Measurements from ENCODE around the gene MRRF. TPM values are rescaled to one million over a fixed set of nuclear protein-coding genes. Genes with fewer than 3 reads are reported as not detected.
A peak's percentile ranks its signal among the peaks of the same experiment; 100 is the strongest.

Gene MRRF
- total and polyA plus RNA-seq, 4 experiments from 2014 or later, result 15.6 to 27.3 (median 22.5) TPM

GRCh38 chr9:122347348-122348287 lies 82.9 kb downstream of the MRRF start:
- Mint-ChIP-seq H3K4me3 (peak overlapping the region; percentile 70 to 86 (median 79)), H3K9me3 (peaks cover 0 to 2% (median under 1%) of the 10 kb centered on the region in 8 donors), H3K4me1 (peaks cover 0 to 7% (median 3%) of the 10 kb centered on the region in 4 donors), H3K36me3 (no peaks in the 10 kb centered on the region), H3K27me3 (peaks cover 23 to 50% of the 10 kb centered on the region in 2 donors), H3K27ac (no peak overlapping the region)
- Histone ChIP-seq H3K27ac (ENCODE audit: low read depth, low read length) (no peak overlapping the region), H3K27me3 (ENCODE audit: insufficient read depth, low read length) (peaks cover 13% of the 10 kb centered on the region), H3K9me3 (ENCODE audit: control insufficient read depth in 1 of 2, low read length in 2 of 2) (no peaks in the 10 kb centered on the region), H3K36me3 (ENCODE audit: insufficient read depth, low read length) (no peaks in the 10 kb centered on the region), H3K4me3 (ENCODE audit: low read length in 2 of 2) (peak overlapping the region in 1 of 2 donors; percentile 28), H3K4me1 (ENCODE audit: insufficient read depth, low read length) (peaks cover 7% of the 10 kb centered on the region)
- CTCF ChIA-PET (ENCODE audit: partially characterized antibody), result interaction anchor here (1.1 to 7.1 kb wide), 3 partner anchors 82 to 250 kb away, joined by 3 to 143 read pairs (median 34); no protein-coding TSS in a partner anchor
- no peak for DNase-seq
- POLR2A ChIA-PET (ENCODE audit: partially characterized antibody), result no interaction called here
- intact Hi-C loops (cut with micrococcal nuclease), result no loop called here

DNA sequence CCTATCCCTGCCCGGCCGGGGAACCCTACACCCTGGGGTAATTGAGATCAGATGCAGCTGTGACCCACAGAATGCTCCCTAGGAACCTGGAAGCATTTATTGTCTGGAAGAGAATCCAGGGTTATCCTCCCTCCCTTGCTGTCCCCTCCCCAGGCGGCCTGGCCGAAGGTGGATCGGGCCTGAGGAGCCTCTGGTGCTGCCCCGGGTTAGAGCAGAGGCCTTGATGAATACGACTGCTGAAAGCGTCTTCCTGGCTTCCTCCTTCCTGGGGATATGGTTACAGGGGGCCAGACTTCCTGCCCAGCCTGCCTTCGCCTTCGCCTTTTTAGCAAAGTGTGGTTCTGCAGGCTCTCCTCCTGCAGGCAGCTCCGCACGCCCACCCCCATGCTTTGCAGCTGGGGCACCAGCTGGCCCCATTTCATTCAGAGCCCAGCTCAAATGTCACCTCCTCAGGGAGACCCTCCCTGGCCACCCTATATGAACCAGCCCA lies 83.7 kb downstream of the MRRF start:
- Histone ChIP-seq H3K9me3 (ENCODE audit: control insufficient read depth in 1 of 2, low read length in 2 of 2) (no peaks in the 10 kb centered on the region), H3K27ac (ENCODE audit: low read depth, low read length) (no peak overlapping the region), H3K27me3 (ENCODE audit: insufficient read depth, low read length) (peaks cover 13% of the 10 kb centered on the region), H3K4me3 (ENCODE audit: low read length in 2 of 2) (no peak overlapping the region), H3K4me1 (ENCODE audit: insufficient read depth, low read length) (peaks cover 7% of the 10 kb centered on the region), H3K36me3 (ENCODE audit: insufficient read depth, low read length) (no peaks in the 10 kb centered on the region)
- CTCF ChIA-PET (ENCODE audit: partially characterized antibody), result interaction anchor here (4.3 to 7.1 kb wide), 2 partner anchors 222 to 251 kb away, joined by 34 to 143 read pairs; no protein-coding TSS in a partner anchor
- no peaks in the 10 kb centered on the region for H3K36me3 Mint-ChIP-seq
- peaks cover 23 to 51% of the 10 kb centered on the region in 2 donors for H3K27me3 Mint-ChIP-seq
- POLR2A ChIA-PET (ENCODE audit: partially characterized antibody), result no interaction called here
- H3K4me3 Mint-ChIP-seq, result peak overlapping the region in 3 of 8 donors; percentile 0 to 76 (median 58)
- intact Hi-C loops (cut with micrococcal nuclease), result no loop called here
- peaks cover 0 to 9% (median 1%) of the 10 kb centered on the region in 8 donors for H3K9me3 Mint-ChIP-seq
- no peak for DNase-seq
- peaks cover 0 to 7% (median 3%) of the 10 kb centered on the region in 4 donors for H3K4me1 Mint-ChIP-seq
- no peak overlapping the region for H3K27ac Mint-ChIP-seq

DNA sequence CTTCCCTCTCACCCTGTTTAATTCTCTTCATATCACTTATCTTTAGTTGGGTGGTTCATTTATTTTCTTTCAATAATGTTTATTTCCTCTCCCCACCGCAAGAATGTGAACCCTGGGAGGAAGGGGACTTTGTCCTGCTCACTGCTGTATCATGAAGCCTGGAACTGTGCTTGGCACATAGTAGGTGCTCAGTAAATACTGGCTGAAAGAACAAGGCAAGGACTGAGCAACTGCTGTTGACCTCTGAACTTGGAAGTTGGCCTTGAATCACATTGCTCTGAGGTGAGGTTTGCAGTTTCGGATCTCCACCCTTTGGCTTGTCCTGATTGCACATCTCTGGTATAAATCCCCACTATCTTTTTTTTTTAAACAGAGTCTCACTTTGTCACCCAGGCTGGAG lies 84.1 kb downstream of the MRRF start:
- no peaks in the 10 kb centered on the region for H3K36me3 Mint-ChIP-seq
- intact Hi-C loops (cut with micrococcal nuclease), result no loop called here
- Histone ChIP-seq H3K9me3 (ENCODE audit: control insufficient read depth in 1 of 2, low read length in 2 of 2) (no peaks in the 10 kb centered on the region), H3K27ac (ENCODE audit: low read depth, low read length) (no peak overlapping the region), H3K4me3 (ENCODE audit: low read length in 2 of 2) (no peak overlapping the region), H3K27me3 (ENCODE audit: insufficient read depth, low read length) (peaks cover 13% of the 10 kb centered on the region), H3K36me3 (ENCODE audit: insufficient read depth, low read length) (no peaks in the 10 kb centered on the region), H3K4me1 (ENCODE audit: insufficient read depth, low read length) (peaks cover 7% of the 10 kb centered on the region)
- peaks cover 0 to 7% (median 3%) of the 10 kb centered on the region in 4 donors for H3K4me1 Mint-ChIP-seq
- POLR2A ChIA-PET (ENCODE audit: partially characterized antibody), result no interaction called here
- peaks cover 0 to 13% (median 3%) of the 10 kb centered on the region in 8 donors for H3K9me3 Mint-ChIP-seq
- DNase-seq, result no peak
- peak overlapping the region in 3 of 8 donors; percentile 0 to 76 (median 58) for H3K4me3 Mint-ChIP-seq
- CTCF ChIA-PET (ENCODE audit: partially characterized antibody), result interaction anchor here (4.3 to 7.1 kb wide), 2 partner anchors 223 to 251 kb away, joined by 34 to 143 read pairs; no protein-coding TSS in a partner anchor
- H3K27ac Mint-ChIP-seq, result no peak overlapping the region
- H3K27me3 Mint-ChIP-seq, result peaks cover 23 to 51% of the 10 kb centered on the region in 2 donors

DNA sequence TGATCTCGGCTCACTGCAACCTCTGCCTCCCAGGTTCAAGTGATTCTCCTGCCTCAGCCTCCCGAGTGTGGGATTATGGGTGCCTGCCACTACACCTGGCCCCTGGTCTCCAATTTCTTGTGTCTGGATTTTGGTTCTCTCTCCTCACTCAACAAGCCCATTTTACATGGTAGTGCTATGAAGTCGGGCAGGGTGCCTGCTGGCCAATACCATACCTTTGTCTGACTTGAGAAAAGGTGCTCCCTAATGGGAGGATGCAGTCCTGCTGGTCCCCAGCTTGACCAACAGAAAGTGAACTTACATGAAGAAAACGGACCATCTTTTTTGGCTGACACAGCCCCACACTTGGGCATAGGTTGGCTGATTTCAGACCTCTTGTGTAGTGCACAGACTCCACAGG lies 84.5 kb downstream of the MRRF start:
- peaks cover 13% of the 10 kb centered on the region for H3K27me3 ChIP-seq (ENCODE audit: insufficient read depth, low read length)
- no peaks in the 10 kb centered on the region for H3K36me3 Mint-ChIP-seq
- peaks cover 7% of the 10 kb centered on the region for H3K4me1 ChIP-seq (ENCODE audit: insufficient read depth, low read length)
- no peak overlapping the region for H3K27ac ChIP-seq (ENCODE audit: low read depth, low read length)
- no peak overlapping the region for H3K27ac Mint-ChIP-seq
- no peaks in the 10 kb centered on the region for H3K9me3 ChIP-seq (ENCODE audit: control insufficient read depth in 1 of 2, low read length in 2 of 2)
- H3K4me1 Mint-ChIP-seq, result peaks cover 0 to 7% (median 3%) of the 10 kb centered on the region in 4 donors
- ChIA-PET CTCF (ENCODE audit: partially characterized antibody) (interaction anchor here (0.9 to 7.2 kb wide), 11 partner anchors 10 to 461 kb away, joined by 3 to 165 read pairs (median 9); no protein-coding TSS in a partner anchor), POLR2A (ENCODE audit: partially characterized antibody) (no interaction called here)
- H3K9me3 Mint-ChIP-seq, result peaks cover 0 to 13% (median 3%) of the 10 kb centered on the region in 8 donors
- H3K36me3 ChIP-seq (ENCODE audit: insufficient read depth, low read length), result no peaks in the 10 kb centered on the region
- H3K4me3 ChIP-seq (ENCODE audit: low read length in 2 of 2), result no peak overlapping the region
- peaks cover 19 to 48% of the 10 kb centered on the region in 2 donors for H3K27me3 Mint-ChIP-seq
- no peak for DNase-seq
- intact Hi-C loops (cut with micrococcal nuclease), result no loop called here
- H3K4me3 Mint-ChIP-seq, result no peak overlapping the region

DNA sequence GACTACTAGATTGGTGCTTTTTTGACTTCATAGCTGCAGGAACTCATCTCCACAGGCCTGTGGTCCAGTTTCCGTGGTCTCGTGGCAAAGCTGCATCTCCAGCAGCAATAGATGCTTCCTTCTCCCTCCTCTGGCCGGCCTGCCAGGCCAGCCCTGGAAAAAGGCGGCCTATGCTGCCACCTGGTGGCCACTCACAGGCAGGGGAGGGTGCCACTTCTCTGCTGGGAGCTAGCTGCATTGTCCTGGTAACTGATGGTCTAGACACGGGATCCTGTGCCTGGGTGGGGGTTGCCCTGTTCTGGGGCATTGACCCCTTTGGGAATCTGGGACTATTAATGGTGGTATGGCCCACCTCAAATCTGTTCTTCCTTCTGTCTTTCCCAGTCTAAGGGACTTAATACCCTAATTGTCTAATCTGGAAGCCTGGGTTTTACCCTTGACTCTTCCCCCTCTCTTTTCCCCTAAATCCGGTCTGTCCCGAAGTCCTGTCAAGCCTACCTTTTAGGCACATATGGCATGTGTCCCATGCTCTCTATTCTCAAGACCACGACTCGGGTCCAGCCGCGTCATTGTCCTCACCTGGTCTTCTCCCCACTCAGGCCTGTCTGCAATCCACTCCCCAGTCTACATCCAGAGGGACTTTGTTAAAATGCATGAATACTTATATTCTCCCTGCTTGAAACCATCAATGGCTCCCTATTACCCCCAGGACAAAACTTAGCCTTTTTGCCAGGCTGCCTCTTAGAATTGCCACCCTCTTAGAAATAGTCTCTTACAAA lies 86.1 kb downstream of the MRRF start:
- no peaks in the 10 kb centered on the region for H3K36me3 ChIP-seq (ENCODE audit: insufficient read depth, low read length)
- no peaks in the 10 kb centered on the region for H3K36me3 Mint-ChIP-seq
- peak overlapping the region in 1 of 8 donors; percentile 23 for H3K4me3 Mint-ChIP-seq
- peaks cover 13 to 41% of the 10 kb centered on the region in 2 donors for H3K27me3 Mint-ChIP-seq
- no peak overlapping the region for H3K27ac ChIP-seq (ENCODE audit: low read depth, low read length)
- H3K9me3 ChIP-seq (ENCODE audit: control insufficient read depth in 1 of 2, low read length in 2 of 2), result no peaks in the 10 kb centered on the region
- H3K4me1 ChIP-seq (ENCODE audit: insufficient read depth, low read length), result peaks cover 7% of the 10 kb centered on the region
- H3K4me3 ChIP-seq (ENCODE audit: low read length in 2 of 2), result no peak overlapping the region
- ChIA-PET CTCF (ENCODE audit: partially characterized antibody) (interaction anchor here (0.5 to 7.2 kb wide), 32 partner anchors 11 to 1193 kb away, joined by 3 to 165 read pairs (median 4); no protein-coding TSS in a partner anchor), POLR2A (ENCODE audit: partially characterized antibody) (interaction anchor here (0.7 kb wide), 1 partner anchor 251 kb away, joined by 4 read pairs; no protein-coding TSS in a partner anchor)
- peaks cover 0 to 13% (median 3%) of the 10 kb centered on the region in 8 donors for H3K9me3 Mint-ChIP-seq
- H3K27ac Mint-ChIP-seq, result no peak overlapping the region
- H3K27me3 ChIP-seq (ENCODE audit: insufficient read depth, low read length), result peaks cover 13% of the 10 kb centered on the region
- intact Hi-C loops (cut with micrococcal nuclease), result loop anchor here (1.0 kb wide), 3 partner anchors 251 to 460 kb away; no protein-coding TSS in a partner anchor
- peaks cover 0 to 7% (median 3%) of the 10 kb centered on the region in 4 donors for H3K4me1 Mint-ChIP-seq
- peak; percentile 62 to 70 (median 65) for DNase-seq

- no peaks in the 10 kb centered on the region for H3K36me3 ChIP-seq (ENCODE audit: insufficient read depth, low read length)
- Mint-ChIP-seq H3K4me3 (no peak overlapping the region), H3K4me1 (no peaks in the 10 kb centered on the region), H3K27me3 (peaks cover 18 to 20% of the 10 kb centered on the region in 2 donors), H3K36me3 (no peaks in the 10 kb centered on the region), H3K9me3 (peaks cover 0 to 21% (median 5%) of the 10 kb centered on the region in 8 donors), H3K27ac (peak overlapping the region in 1 of 7 donors; percentile 68)
- H3K9me3 ChIP-seq (ENCODE audit: control insufficient read depth in 1 of 2, low read length in 2 of 2), result no peaks in the 10 kb centered on the region
- DNase-seq, result no peak
- H3K4me1 ChIP-seq (ENCODE audit: insufficient read depth, low read length), result no peaks in the 10 kb centered on the region
- no peak overlapping the region for H3K27ac ChIP-seq (ENCODE audit: low read depth, low read length)
- H3K27me3 ChIP-seq (ENCODE audit: insufficient read depth, low read length), result peaks cover 3% of the 10 kb centered on the region
- ChIA-PET CTCF (ENCODE audit: partially characterized antibody) (interaction anchor here (0.7 to 7.2 kb wide), 4 partner anchors 93 to 258 kb away, joined by 3 to 165 read pairs (median 4); no protein-coding TSS in a partner anchor), POLR2A (ENCODE audit: partially characterized antibody) (no interaction called here)
- H3K4me3 ChIP-seq (ENCODE audit: low read length in 2 of 2), result no peak overlapping the region
- intact Hi-C loops (cut with micrococcal nuclease), result no loop called here
Observed at GRCh38 chr9:122354536-122355199, 90.0 kb downstream of the MRRF start.

Data from CD4-positive, alpha-beta memory T cell (primary cell).